GM23338 (cell line): ENCODE results near the gene AP2A2.

ENCODE experiments used
- CREB1 ChIP-seq: fragments of 250-450 bp; sonication (Bioruptor Pico); IDR thresholded peaks from 2 replicates; pipeline ENCODE4 v1.5.0; 2020; ENCODE audit warnings: low read depth, mild to moderate bottlenecking, moderate library complexity
- EZH2 ChIP-seq: fragments of 200-600 bp; sonication (generic); IDR thresholded peaks from one replicate; pipeline ENCODE4 v1.8.0; 2017; ENCODE audit warnings: antibody characterized with exemption, mild to moderate bottlenecking, low read depth; ENCODE audit not compliant: unreplicated experiment

- no peak for TF ChIP-seq EZH2
- no peak for TF ChIP-seq CREB1 (CRISPR knock-in tag)
These were observed 15.6 kb upstream of the AP2A2 start for GRCh38 chr11:910044-910588.
